ENCODE results near the gene CASK.
A peak's percentile ranks its signal among the peaks of the same experiment; 100 is the strongest.

CASK gene

DNA sequence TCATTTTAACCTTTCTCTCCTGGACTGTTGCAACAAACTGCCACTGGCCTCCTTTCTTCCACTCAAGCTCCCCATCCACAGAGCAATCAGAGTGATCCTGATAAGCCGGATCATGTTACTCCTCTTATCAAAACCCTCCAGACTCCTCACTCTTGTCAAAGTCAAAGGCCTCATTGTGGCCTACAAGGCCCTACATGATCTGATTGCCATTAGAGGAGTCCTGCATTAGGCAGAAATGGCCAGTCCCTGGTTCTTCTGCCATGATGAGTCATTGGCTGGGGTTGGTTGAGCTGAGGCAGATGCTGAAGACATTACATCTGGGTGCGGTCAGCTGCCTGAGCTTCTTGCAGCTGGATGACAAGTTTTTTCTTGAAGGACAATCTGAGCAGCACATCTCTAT lies 32.7 kb upstream of the CASK start:
- TF ChIP-seq, protein P1, sequence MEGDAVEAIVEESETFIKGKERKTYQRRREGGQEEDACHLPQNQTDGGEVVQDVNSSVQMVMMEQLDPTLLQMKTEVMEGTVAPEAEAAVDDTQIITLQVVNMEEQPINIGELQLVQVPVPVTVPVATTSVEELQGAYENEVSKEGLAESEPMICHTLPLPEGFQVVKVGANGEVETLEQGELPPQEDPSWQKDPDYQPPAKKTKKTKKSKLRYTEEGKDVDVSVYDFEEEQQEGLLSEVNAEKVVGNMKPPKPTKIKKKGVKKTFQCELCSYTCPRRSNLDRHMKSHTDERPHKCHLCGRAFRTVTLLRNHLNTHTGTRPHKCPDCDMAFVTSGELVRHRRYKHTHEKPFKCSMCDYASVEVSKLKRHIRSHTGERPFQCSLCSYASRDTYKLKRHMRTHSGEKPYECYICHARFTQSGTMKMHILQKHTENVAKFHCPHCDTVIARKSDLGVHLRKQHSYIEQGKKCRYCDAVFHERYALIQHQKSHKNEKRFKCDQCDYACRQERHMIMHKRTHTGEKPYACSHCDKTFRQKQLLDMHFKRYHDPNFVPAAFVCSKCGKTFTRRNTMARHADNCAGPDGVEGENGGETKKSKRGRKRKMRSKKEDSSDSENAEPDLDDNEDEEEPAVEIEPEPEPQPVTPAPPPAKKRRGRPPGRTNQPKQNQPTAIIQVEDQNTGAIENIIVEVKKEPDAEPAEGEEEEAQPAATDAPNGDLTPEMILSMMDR (IDR thresholded peaks at IDR 0.05; ENCODE audit: low read length, missing control alignments), result no peak
- no peak overlapping the region for H3K4me3 ChIP-seq (replicated peaks; ENCODE audit: low read depth, low read length)
- DNase-seq (ENCODE audit: low read depth), result no peak

DNA sequence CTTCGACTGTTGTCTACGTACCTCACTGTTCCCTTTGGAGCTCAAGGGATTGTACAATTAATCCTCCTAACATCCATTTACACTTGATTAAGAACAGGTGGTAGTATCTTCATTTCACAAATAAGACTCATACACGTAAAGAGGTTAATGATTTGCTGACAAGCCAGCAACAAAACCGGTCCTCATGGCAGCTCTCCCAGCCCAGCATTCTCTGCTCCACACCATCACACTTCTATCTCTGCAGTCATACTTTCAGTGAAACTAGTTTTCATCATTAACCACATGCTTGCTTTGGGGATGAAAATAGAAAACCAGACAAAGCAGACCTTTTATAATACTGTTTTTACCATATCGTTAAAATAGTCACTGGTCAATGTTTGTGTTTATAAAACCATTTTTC lies 28.7 kb upstream of the CASK start:
- TF ChIP-seq, protein P1 (IDR thresholded peaks at IDR 0.05; ENCODE audit: low read length, missing control alignments), result no peak
- H3K4me3 ChIP-seq (replicated peaks; ENCODE audit: low read depth, low read length), result no peak overlapping the region
- no peak for DNase-seq (ENCODE audit: low read depth)

GRCh38 chrX:41946989-41947612 lies 23.7 kb upstream of the CASK start:
- TF ChIP-seq, protein P1 (IDR thresholded peaks at IDR 0.05; ENCODE audit: low read length, missing control alignments), result no peak
- peak; percentile 7 for DNase-seq (ENCODE audit: low read depth)
- no peak overlapping the region for H3K4me3 ChIP-seq (replicated peaks; ENCODE audit: low read depth, low read length)

GRCh38 chrX:41946235-41946634 lies 22.9 kb upstream of the CASK start:
- DNase-seq (ENCODE audit: low read depth), result no peak
- H3K4me3 ChIP-seq (replicated peaks; ENCODE audit: low read depth, low read length), result no peak overlapping the region
- TF ChIP-seq, protein P1 (IDR thresholded peaks at IDR 0.05; ENCODE audit: low read length, missing control alignments), result no peak

DNA sequence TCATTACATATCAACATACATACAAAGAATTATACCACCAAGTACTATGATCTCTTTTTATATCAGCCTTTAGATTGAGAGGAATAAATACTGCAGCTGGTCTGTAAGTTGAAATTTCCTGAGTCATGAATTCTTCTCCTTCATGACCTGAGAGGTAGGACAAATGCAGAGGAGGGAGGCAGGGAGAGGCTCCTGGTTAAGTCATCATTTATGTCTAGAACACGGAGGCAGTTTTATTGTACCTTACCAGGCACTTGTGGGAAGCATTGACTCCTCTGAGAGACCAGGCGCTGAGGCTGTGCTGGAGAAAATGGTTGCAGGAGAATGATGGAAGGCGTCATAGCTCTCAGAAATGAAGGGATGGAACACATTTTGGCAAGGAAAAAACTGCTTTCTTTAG lies 12.5 kb upstream of the CASK start:
- TF ChIP-seq, protein P1 (IDR thresholded peaks at IDR 0.05; ENCODE audit: low read length, missing control alignments), result no peak
- DNase-seq (ENCODE audit: low read depth), result no peak
- H3K4me3 ChIP-seq (replicated peaks; ENCODE audit: low read depth, low read length), result no peak overlapping the region

GRCh38 chrX:41933546-41933945 lies 10.2 kb upstream of the CASK start:
- no peak overlapping the region for H3K4me3 ChIP-seq (replicated peaks; ENCODE audit: low read depth, low read length)
- DNase-seq (ENCODE audit: low read depth), result no peak
- TF ChIP-seq, protein P1 (IDR thresholded peaks at IDR 0.05; ENCODE audit: low read length, missing control alignments), result no peak

- H3K4me3 ChIP-seq (replicated peaks; ENCODE audit: low read depth, low read length), result no peak overlapping the region
- TF ChIP-seq, protein P1 (IDR thresholded peaks at IDR 0.05; ENCODE audit: low read length, missing control alignments), result no peak
- no peak for DNase-seq (ENCODE audit: low read depth)
Observed at GRCh38 chrX:41932885-41933284, 9.5 kb upstream of the CASK start.
